GM12878 (cell line): ENCODE results near the gene ITPKB. TPM values are rescaled to one million over a fixed set of nuclear protein-coding genes. Genes with fewer than 3 reads are reported as not detected.

Experiments used
- ATAC-seq: fragments of 200-7000 bp; cut with Tn5 transposase; 3 replicates; pipeline ENCODE4 v1.9.1; 2020; ENCODE audit warnings: mild to moderate bottlenecking, moderate library complexity
- BruUV-seq: library from RNA; stranded (reverse); fragments of 400-500 nt; replicated peaks from 2 replicates; lab custom pipeline; 2021; lab: Mats Ljungman, UMichigan
- CTCF ChIA-PET: fragments of 300-600 bp; sonication (Branson Sonifier 250); formaldehyde crosslinking; extraction: SDS; loops from one replicate; lab custom pipeline; 2021; ENCODE audit warnings: inconsistent platforms; lab: Yijun Ruan, JAX
- POLR2A ChIA-PET: fragments of 350-600 bp; formaldehyde crosslinking; extraction: SDS; loops from one replicate; lab custom pipeline; 2021; ENCODE audit warnings: inconsistent platforms; lab: Charles Lee
- RAD21 ChIA-PET: fragments of 300-600 bp; sonication (Branson Sonifier 250); formaldehyde crosslinking; loops from one replicate; lab custom pipeline; 2023; ENCODE audit warnings: antibody characterized with exemption; ENCODE audit not compliant: unreplicated experiment; lab: Charles Lee
- SMC1A ChIA-PET: fragments of 300-600 bp; sonication (Branson Sonifier 250); formaldehyde crosslinking; loops from one replicate; lab custom pipeline; 2023; ENCODE audit not compliant: unreplicated experiment, uncharacterized antibody; lab: Charles Lee
- DNase-seq: peaks from one replicate; pipeline ENCODE4 v3.0.0-alpha.2; 2011; ENCODE audit warnings: low read depth, low spot score
- FAIRE-seq: peaks from 3 replicates; lab custom pipeline; 2011; peaks lifted over from hg19 to GRCh38; lab: Jason Lieb, UNC
- H2AFZ ChIP-seq: 2 replicates; pipeline ENCODE4 v1.6.0; 2011; ENCODE audit warnings: low read depth, low read length, control low read depth; ENCODE audit not compliant: control insufficient read depth
- H3K27ac ChIP-seq: 2 replicates; pipeline ENCODE4 v1.5.1; 2011; ENCODE audit warnings: control low read depth; ENCODE audit not compliant: control insufficient read depth, insufficient read depth
- H3K27me3 ChIP-seq, 2 experiments: replicated peaks in 1 of 2; 2 replicates each; pipeline versions ENCODE4 v1.6.0 to v1.6.1; 2011; ENCODE audit warnings: low read length in 1 of 2; ENCODE audit not compliant: control insufficient read depth in 2 of 2, insufficient read depth in 2 of 2
- H3K36me3 ChIP-seq, 2 experiments: 2 replicates each; pipeline ENCODE4 v1.5.1; 2011; ENCODE audit warnings: low read length in 1 of 2; ENCODE audit not compliant: control insufficient read depth in 2 of 2, insufficient read depth in 2 of 2
- H3K4me1 ChIP-seq: 2 replicates; pipeline ENCODE4 v1.6.1; 2011; ENCODE audit warnings: mild to moderate bottlenecking, low read length, moderate library complexity, mixed read lengths; ENCODE audit not compliant: control insufficient read depth, insufficient read depth
- H3K4me2 ChIP-seq: 2 replicates; pipeline ENCODE4 v1.6.0; 2011; ENCODE audit warnings: control low read depth; ENCODE audit not compliant: control insufficient read depth, insufficient read depth
- H3K4me3 ChIP-seq: fragments of 200-600 bp; sonication (generic); 2 replicates; pipeline ENCODE4 v1.5.1; 2016
- H3K79me2 ChIP-seq: 2 replicates; pipeline ENCODE4 v1.6.0; 2011; ENCODE audit warnings: low read length; ENCODE audit not compliant: control insufficient read depth, insufficient read depth
- H3K9ac ChIP-seq: 2 replicates; pipeline ENCODE4 v1.8.0; 2011; ENCODE audit warnings: low read length, control low read depth, mixed read lengths; ENCODE audit not compliant: control insufficient read depth, insufficient read depth
- H3K9me3 ChIP-seq: replicated peaks from 3 replicates; pipeline ENCODE4 v1.5.1; 2011; ENCODE audit warnings: mild to moderate bottlenecking, low read length; ENCODE audit not compliant: control insufficient read depth, insufficient read depth
- H4K20me1 ChIP-seq: 2 replicates; pipeline ENCODE4 v1.6.0; 2011; ENCODE audit not compliant: control insufficient read depth, insufficient read depth
- ASH2L ChIP-seq: fragments of 300-600, 200-600 bp; sonication (generic); IDR thresholded peaks from 2 replicates; pipeline ENCODE4 v1.6.1; 2017; ENCODE audit warnings: low read depth, mild to moderate bottlenecking, borderline replicate concordance
- GATAD2B ChIP-seq: fragments of 450-650 bp; conservative IDR thresholded peaks from 2 replicates; pipeline ENCODE4 v1.6.1; 2017; ENCODE audit warnings: low read depth, mild to moderate bottlenecking, moderate library complexity
- IRF5 ChIP-seq: fragments of 450-650 bp; IDR thresholded peaks from 2 replicates; pipeline ENCODE4 v1.6.1; 2017; ENCODE audit warnings: borderline replicate concordance
- PAX8 ChIP-seq: fragments of 450-650 bp; IDR thresholded peaks from 2 replicates; pipeline ENCODE4 v1.6.1; 2017; ENCODE audit warnings: mild to moderate bottlenecking, moderate library complexity
- SMARCA5 ChIP-seq: fragments of 450-650 bp; IDR thresholded peaks from 2 replicates; pipeline ENCODE4 v1.6.1; 2017; ENCODE audit warnings: mild to moderate bottlenecking
- SPI1 ChIP-seq: IDR thresholded peaks from 2 replicates; pipeline ENCODE4 v1.6.1; 2011; ENCODE audit warnings: low read depth, mild to moderate bottlenecking, low read length, moderate library complexity, borderline replicate concordance; ENCODE audit not compliant: insufficient read depth
- ZNF217 ChIP-seq: fragments of 450-650 bp; IDR thresholded peaks from 2 replicates; pipeline ENCODE4 v1.6.1; 2017; ENCODE audit warnings: antibody characterized with exemption, mild to moderate bottlenecking
- WGBS: methylation state at CpG from one replicate; pipeline ENCODE4 v1.1.6; 2016; ENCODE audit warnings: low lambda C conversion rate; ENCODE audit not compliant: insufficient replicate concordance, insufficient coverage; ENCODE audit errors: missing lambda C conversion rate; 5-methylcytosine and 5-hydroxymethylcytosine counted together
- in situ Hi-C: fragments of 300-500 bp; cut with MboI; formaldehyde crosslinking; loops from 9 replicates; pipeline ENCODE4 v1.14.3; 2018; ENCODE audit warnings: mixed read lengths
- intact Hi-C: fragments of 100-400 bp; cut with micrococcal nuclease; formaldehyde crosslinking; loops from one replicate; pipeline ENCODE4 v1.14.2; 2022; ENCODE audit not compliant: unreplicated experiment
- polyA plus RNA-seq, 11 experiments: library from polyadenylated mRNA; depleted of rRNA in 4 of 11; unstranded in 6 of 11; stranded (reverse) in 5 of 11; fragments of >200 nt; fragmentation: Nextera tagmentation in 4 of 11; fragmentation: Illumina TruSeq in 1 of 11; extraction: Ambion mirVana in 4 of 11; extraction: Trizol in 1 of 11; gene quantifications; 1 replicate in 1 of 11; 2 replicates in 10 of 11; pipeline versions ENCODE4 v1.2.1 to v1.2.3, GENCODE V29; 2011 to 2016; ENCODE audit warnings: inconsistent platforms in 2 of 11, missing spikeins in 2 of 11, low read depth in 1 of 11
- total RNA-seq, 4 experiments: library from RNA; depleted of rRNA in 3 of 4; stranded (reverse); fragments of >200 nt in 3 of 4; fragmentation: Illumina TruSeq in 1 of 4; extraction: Trizol in 1 of 4; gene quantifications; 2 replicates each; pipeline versions ENCODE4 v1.2.1 to v1.2.3, GENCODE V29; 2013 to 2021

ITPKB gene
- total and polyA plus RNA-seq, 10 of the 15 experiments (the other 5 are each of a cell fraction or from before 2014, with no cell fraction given) = 1.3 to 38.7 (median 12.9) TPM

GRCh38 chr1:226651041-226651731 is 87.9 kb downstream of the ITPKB start (continued):
- no peak for TF ChIP-seq SMARCA5
- no peak for TF ChIP-seq SPI1
- TF ChIP-seq ZNF217 = no peak
- TF ChIP-seq GATAD2B = no peak
- TF ChIP-seq PAX8 = no peak

GRCh38 chr1:226650236-226650841 is 88.7 kb downstream of the ITPKB start:
- ChIA-PET POLR2A (no interaction called here), SMC1A (interaction anchor here (1.0 to 3.1 kb wide), 2 partner anchors 11 to 176 kb away, joined by 3 to 10 read pairs; no protein-coding TSS in a partner anchor), RAD21 (interaction anchor here (1.0 kb wide), 1 partner anchor 12 kb away, joined by 3 read pairs; no protein-coding TSS in a partner anchor), CTCF (interaction anchor here (0.7 to 1.5 kb wide), 5 partner anchors 9 to 164 kb away, joined by 3 to 6 read pairs (median 3); no protein-coding TSS in a partner anchor)
- Histone ChIP-seq H3K27ac (no peak overlapping the region), H3K27me3 (no peaks in the 10 kb centered on the region), H3K4me3 (no peak overlapping the region), H3K36me3 (peaks cover 8 to 16% of the 10 kb centered on the region in 2 experiments; a peak in 3 of 4 replicates), H3K4me2 (no peak overlapping the region), H3K9me3 (no peaks in the 10 kb centered on the region), H4K20me1 (peaks cover 5% of the 10 kb centered on the region; the same call in 1 of the 2 replicates), H3K9ac (no peak overlapping the region), H2AFZ (no peak overlapping the region), H3K4me1 (peaks cover 25% of the 10 kb centered on the region), H3K79me2 (peaks cover 13% of the 10 kb centered on the region)
- intact Hi-C loops (no loop called here), in situ Hi-C loops (no loop called here)
- WGBS = 93% methylated on average over 11 of the region's 11 CpGs
- TF ChIP-seq ASH2L (no peak), IRF5 (no peak)
- no peak for ATAC-seq
- no TSS peak for BruUV-seq
- no peak for FAIRE-seq
- no peak for DNase-seq
